Nephron (organoid): ENCODE measurements around the gene COL24A1.
"Not testable (repeated sequence)": the region's sequence is repeated elsewhere in the genome, so short reads cannot be mapped to it uniquely, and the experiment has no call there.

ENCODE experiments used
- H3K27ac Mint-ChIP-seq, 3 experiments: 2 replicates each; pipeline ENCODE4 v1.8.0; 2020; ENCODE audit warnings: mixed read lengths in 3 of 3, mild to moderate bottlenecking in 2 of 3, moderate library complexity in 1 of 3
- H3K27me3 Mint-ChIP-seq: 2 replicates; pipeline ENCODE4 v1.8.0; 2021; ENCODE audit warnings: low read depth, mild to moderate bottlenecking, moderate library complexity, mixed read lengths
- H3K36me3 Mint-ChIP-seq: 2 replicates; pipeline ENCODE4 v1.8.0; 2020; ENCODE audit warnings: low read depth, mixed read lengths
- H3K4me1 Mint-ChIP-seq: 2 replicates; pipeline ENCODE4 v1.8.0; 2020; ENCODE audit warnings: mixed read lengths
- H3K4me3 Mint-ChIP-seq, 3 experiments: 2 replicates each; pipeline ENCODE4 v1.8.0; 2020; ENCODE audit warnings: mild to moderate bottlenecking in 3 of 3, mixed read lengths in 3 of 3, moderate library complexity in 2 of 3
- H3K9me3 Mint-ChIP-seq: 2 replicates; pipeline ENCODE4 v1.8.0; 2020; ENCODE audit warnings: mixed read lengths
- CTCF ChIP-seq, 3 experiments: fragments of 200-600 bp; sonication (generic); IDR thresholded peaks; one replicate each; pipeline ENCODE4 v1.5.0; 2021; ENCODE audit warnings: antibody characterized with exemption in 3 of 3; ENCODE audit not compliant: unreplicated experiment in 3 of 3

The COL24A1 gene

DNA sequence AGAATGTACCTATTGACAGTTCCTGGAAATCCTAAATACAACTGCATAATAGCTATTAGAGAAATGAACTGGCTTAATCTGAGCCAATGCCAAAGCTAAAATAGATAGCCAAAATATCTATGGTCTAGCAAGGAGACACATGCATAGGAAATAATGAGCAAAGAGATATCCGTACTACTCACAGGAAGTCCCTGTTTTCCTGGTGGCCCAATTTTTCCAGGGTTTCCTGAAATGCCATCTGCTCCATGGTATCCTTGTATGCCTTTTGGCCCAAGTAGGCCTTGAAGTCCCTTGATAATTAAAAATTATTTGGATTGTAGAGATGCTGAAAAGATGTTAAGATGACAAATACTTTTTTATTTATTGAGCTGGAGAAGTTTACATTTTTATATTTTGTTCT is 340.0 kb downstream of the COL24A1 start:
- Mint-ChIP-seq H3K27ac (no peak overlapping the region), H3K36me3 (no peaks in the 10 kb centered on the region), H3K27me3 (no peaks in the 10 kb centered on the region), H3K9me3 (no peaks in the 10 kb centered on the region), H3K4me1 (no peaks in the 10 kb centered on the region), H3K4me3 (no peak overlapping the region)
- no peak for TF ChIP-seq CTCF (IDR thresholded peaks at IDR 0.05; ENCODE audit: unreplicated experiment in 3 of 3)

DNA sequence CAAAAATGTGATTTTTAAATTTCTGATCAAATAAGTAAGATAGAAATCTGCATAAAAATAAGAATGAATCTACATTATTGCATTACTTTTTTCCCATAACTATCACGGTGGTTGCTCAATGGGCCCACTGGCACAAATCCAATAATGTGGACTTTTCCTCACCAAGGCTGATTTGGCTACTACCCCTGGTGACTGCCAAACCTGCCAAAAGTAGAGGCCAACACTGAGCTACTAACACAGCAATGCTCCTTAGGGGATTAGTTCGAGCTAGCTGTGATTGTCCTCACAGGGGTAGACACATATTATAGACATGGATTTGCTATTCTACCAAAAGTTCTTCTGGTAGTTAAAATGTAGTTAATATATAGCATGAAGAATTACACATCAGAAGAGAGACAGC is 340.7 kb downstream of the COL24A1 start:
- TF ChIP-seq CTCF (IDR thresholded peaks at IDR 0.05; ENCODE audit: unreplicated experiment in 3 of 3), result no peak
- H3K27ac Mint-ChIP-seq, result no peak overlapping the region
- H3K27me3 Mint-ChIP-seq, result no peaks in the 10 kb centered on the region
- H3K9me3 Mint-ChIP-seq, result no peaks in the 10 kb centered on the region
- H3K36me3 Mint-ChIP-seq, result no peaks in the 10 kb centered on the region
- no peak overlapping the region for H3K4me3 Mint-ChIP-seq
- no peaks in the 10 kb centered on the region for H3K4me1 Mint-ChIP-seq

DNA sequence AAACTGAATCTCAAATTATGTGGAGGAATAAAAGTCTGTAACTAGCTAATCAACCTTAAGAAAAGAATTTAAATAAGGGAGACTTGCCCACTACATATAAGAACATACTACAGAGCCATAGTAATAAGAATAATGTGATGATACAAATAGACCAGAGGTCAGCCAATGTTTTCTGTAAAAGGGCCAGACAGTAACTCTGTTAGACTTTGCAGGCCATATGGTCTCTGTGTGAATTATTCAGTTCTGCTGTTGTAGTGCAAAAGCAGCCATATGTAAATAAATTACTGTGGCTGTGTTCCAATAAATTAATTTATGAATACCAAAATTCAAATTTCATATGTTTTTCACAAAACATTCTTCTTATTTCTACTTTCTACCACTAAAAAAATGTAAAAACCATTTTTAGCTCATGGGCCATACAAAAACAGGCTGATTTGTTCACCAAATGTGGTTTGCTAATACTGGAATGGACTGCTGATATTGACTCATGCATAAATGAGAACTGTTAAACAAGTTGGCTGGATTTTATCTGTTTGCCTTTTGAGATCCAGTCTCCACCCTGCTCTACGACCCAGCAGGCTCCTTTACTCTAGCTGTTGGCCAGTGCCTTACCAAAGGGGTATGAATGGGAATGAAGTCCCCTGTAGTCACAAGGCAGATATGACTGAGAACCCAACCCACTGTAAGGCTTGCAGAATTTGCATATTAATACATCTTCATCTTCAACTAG is 350.2 kb downstream of the COL24A1 start:
- Mint-ChIP-seq H3K27me3 (no peaks in the 10 kb centered on the region), H3K4me1 (no peaks in the 10 kb centered on the region), H3K27ac (no peak overlapping the region), H3K36me3 (no peaks in the 10 kb centered on the region), H3K9me3 (no peaks in the 10 kb centered on the region), H3K4me3 (no peak overlapping the region)
- TF ChIP-seq CTCF (IDR thresholded peaks at IDR 0.05; ENCODE audit: unreplicated experiment in 3 of 3), result no peak

DNA sequence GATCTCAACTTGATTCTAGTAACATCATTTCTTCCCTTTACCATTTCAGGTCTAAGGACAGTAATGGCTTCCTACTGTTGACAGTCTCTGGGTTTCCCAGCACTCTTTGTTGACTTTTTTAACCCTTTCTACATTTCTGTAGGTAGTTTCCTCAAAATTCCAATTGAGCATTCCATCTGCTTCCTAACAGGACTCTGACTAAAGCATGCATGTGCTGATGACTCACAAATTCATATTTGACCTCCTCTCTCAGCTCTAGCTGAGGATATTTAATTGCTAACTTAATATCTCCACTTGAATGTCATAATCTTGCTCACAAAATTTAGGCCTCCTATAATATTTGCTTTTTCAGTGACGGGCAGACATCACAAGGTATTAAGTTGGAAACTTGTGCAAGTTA is 355.1 kb downstream of the COL24A1 start:
- Mint-ChIP-seq H3K27me3 (no peaks in the 10 kb centered on the region), H3K36me3 (no peaks in the 10 kb centered on the region), H3K9me3 (no peaks in the 10 kb centered on the region), H3K27ac (no peak overlapping the region), H3K4me1 (no peaks in the 10 kb centered on the region), H3K4me3 (no peak overlapping the region)
- no peak for TF ChIP-seq CTCF (IDR thresholded peaks at IDR 0.05; ENCODE audit: unreplicated experiment in 3 of 3)

GRCh38 chr1:85799737-85800136 is 356.8 kb downstream of the COL24A1 start:
- Mint-ChIP-seq H3K27me3 (no peaks in the 10 kb centered on the region), H3K27ac (no peak overlapping the region), H3K4me3 (no peak overlapping the region), H3K4me1 (no peaks in the 10 kb centered on the region), H3K9me3 (no peaks in the 10 kb centered on the region), H3K36me3 (no peaks in the 10 kb centered on the region)
- no peak for TF ChIP-seq CTCF (IDR thresholded peaks at IDR 0.05; ENCODE audit: unreplicated experiment in 3 of 3)

DNA sequence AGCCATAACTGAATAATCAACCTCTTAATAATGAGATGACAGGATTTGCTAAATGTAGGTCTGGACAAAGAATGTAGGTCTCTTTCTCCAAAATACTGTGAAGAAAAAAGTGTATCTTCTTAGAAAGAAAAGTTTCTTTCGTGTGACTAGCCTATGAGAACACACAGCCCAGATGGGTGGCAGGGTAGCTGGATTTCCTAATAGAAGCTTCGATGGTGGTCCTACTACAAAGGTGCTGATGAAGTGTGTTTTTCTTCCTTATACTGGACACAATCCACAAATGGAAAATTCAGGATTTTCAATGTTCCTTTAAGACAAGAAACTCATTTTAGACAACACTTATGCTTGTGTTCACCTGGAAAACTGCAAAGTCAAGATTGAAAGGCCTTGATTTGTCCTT is 358.2 kb downstream of the COL24A1 start:
- Mint-ChIP-seq H3K4me1 (no peaks in the 10 kb centered on the region), H3K4me3 (no peak overlapping the region), H3K36me3 (no peaks in the 10 kb centered on the region), H3K9me3 (no peaks in the 10 kb centered on the region), H3K27ac (no peak overlapping the region), H3K27me3 (no peaks in the 10 kb centered on the region)
- no peak for TF ChIP-seq CTCF (IDR thresholded peaks at IDR 0.05; ENCODE audit: unreplicated experiment in 3 of 3)

GRCh38 chr1:85777021-85777420 is 379.6 kb downstream of the COL24A1 start:
- not testable (repeated sequence) for H3K27me3 Mint-ChIP-seq, H3K27ac Mint-ChIP-seq, H3K36me3 Mint-ChIP-seq, H3K9me3 Mint-ChIP-seq, H3K4me3 Mint-ChIP-seq, H3K4me1 Mint-ChIP-seq
